ENCODE results near the gene RNF220. TPM values are rescaled to one million over a fixed set of nuclear protein-coding genes. Genes with fewer than 3 reads are reported as not detected.

Gene RNF220
- polyA plus RNA-seq, 12 donors: 36.9 to 80.5 (median 52.6) TPM; not detected in 1

GRCh38 chr1:44515416-44515815, 110.4 kb downstream of the RNF220 start:
- DNase-seq: no peak

GRCh38 chr1:44519035-44519676, 114.1 kb downstream of the RNF220 start:
- no peak for DNase-seq

GRCh38 chr1:44521378-44522080, 116.5 kb downstream of the RNF220 start:
- DNase-seq: no peak

- no peak for DNase-seq
These were observed 118.8 kb downstream of the RNF220 start for GRCh38 chr1:44523593-44524591.

- no peak for DNase-seq
These were observed 119.8 kb downstream of the RNF220 start for GRCh38 chr1:44524655-44525500.

GRCh38 chr1:44526295-44527073, 121.4 kb downstream of the RNF220 start:
- no peak for DNase-seq

- no peak for DNase-seq
These were observed 126.9 kb downstream of the RNF220 start for GRCh38 chr1:44531785-44532566.

- no peak for DNase-seq
These were observed 127.5 kb downstream of the RNF220 start for GRCh38 chr1:44532567-44532944.

- DNase-seq: no peak
These were observed 129.7 kb downstream of the RNF220 start for GRCh38 chr1:44534771-44535170.

GRCh38 chr1:44536357-44537209, 131.5 kb downstream of the RNF220 start:
- no peak for DNase-seq

GRCh38 chr1:44537538-44537937, 132.5 kb downstream of the RNF220 start:
- DNase-seq: no peak

GRCh38 chr1:44537956-44538355, 132.9 kb downstream of the RNF220 start:
- DNase-seq: no peak

- DNase-seq: no peak
These were observed 135.1 kb downstream of the RNF220 start for GRCh38 chr1:44539991-44540730.

- DNase-seq: no peak
These were observed 137.5 kb downstream of the RNF220 start for GRCh38 chr1:44542420-44543063.

GRCh38 chr1:44543064-44543744, 138.1 kb downstream of the RNF220 start:
- no peak for DNase-seq

- no peak for DNase-seq
These were observed 138.7 kb downstream of the RNF220 start for GRCh38 chr1:44543786-44544185.

GRCh38 chr1:44544960-44545359, 139.9 kb downstream of the RNF220 start:
- no peak for DNase-seq
